NB4 (cell line): ENCODE measurements around the gene RHBDD1.

Source experiments
- DNase-seq: peaks from one replicate; pipeline ENCODE4 v3.0.0; 2010; ENCODE audit warnings: low read depth
- H3K4me3 ChIP-seq: one replicate; pipeline ENCODE4 v1.5.1; 2011; ENCODE audit warnings: mild to moderate bottlenecking, low read depth, low read length, moderate library complexity
- MAX ChIP-seq: IDR thresholded peaks from 2 replicates; pipeline ENCODE4 v1.6.1; 2011; ENCODE audit warnings: low read depth, low read length
- MYC ChIP-seq: IDR thresholded peaks from 2 replicates; pipeline ENCODE4 v1.6.1; 2011; ENCODE audit warnings: low read depth, low read length
- POLR2A ChIP-seq: IDR thresholded peaks from 2 replicates; pipeline ENCODE4 v1.6.1; 2011; ENCODE audit warnings: mild to moderate bottlenecking; ENCODE audit not compliant: insufficient read length; ENCODE audit errors: extremely low read depth
- TF ChIP-seq, protein P1 (sequence below): IDR thresholded peaks from one replicate; pipeline ENCODE4 v1.5.1; 2012; ENCODE audit warnings: low read depth, low read length

Gene RHBDD1

GRCh38 chr2:226845386-226846116, 9.7 kb downstream of the RHBDD1 start:
- no peak for DNase-seq
- TF ChIP-seq POLR2A, result no peak
- no peak for TF ChIP-seq MAX
- TF ChIP-seq MYC, result no peak
- TF ChIP-seq, protein P1, sequence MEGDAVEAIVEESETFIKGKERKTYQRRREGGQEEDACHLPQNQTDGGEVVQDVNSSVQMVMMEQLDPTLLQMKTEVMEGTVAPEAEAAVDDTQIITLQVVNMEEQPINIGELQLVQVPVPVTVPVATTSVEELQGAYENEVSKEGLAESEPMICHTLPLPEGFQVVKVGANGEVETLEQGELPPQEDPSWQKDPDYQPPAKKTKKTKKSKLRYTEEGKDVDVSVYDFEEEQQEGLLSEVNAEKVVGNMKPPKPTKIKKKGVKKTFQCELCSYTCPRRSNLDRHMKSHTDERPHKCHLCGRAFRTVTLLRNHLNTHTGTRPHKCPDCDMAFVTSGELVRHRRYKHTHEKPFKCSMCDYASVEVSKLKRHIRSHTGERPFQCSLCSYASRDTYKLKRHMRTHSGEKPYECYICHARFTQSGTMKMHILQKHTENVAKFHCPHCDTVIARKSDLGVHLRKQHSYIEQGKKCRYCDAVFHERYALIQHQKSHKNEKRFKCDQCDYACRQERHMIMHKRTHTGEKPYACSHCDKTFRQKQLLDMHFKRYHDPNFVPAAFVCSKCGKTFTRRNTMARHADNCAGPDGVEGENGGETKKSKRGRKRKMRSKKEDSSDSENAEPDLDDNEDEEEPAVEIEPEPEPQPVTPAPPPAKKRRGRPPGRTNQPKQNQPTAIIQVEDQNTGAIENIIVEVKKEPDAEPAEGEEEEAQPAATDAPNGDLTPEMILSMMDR, result no peak
- H3K4me3 ChIP-seq, result no peak overlapping the region

- no peak for TF ChIP-seq MYC
- TF ChIP-seq, protein P1, result no peak
- TF ChIP-seq MAX, result no peak
- no peak for TF ChIP-seq POLR2A
- no peak for DNase-seq
- no peak overlapping the region for H3K4me3 ChIP-seq
These were observed 11.2 kb downstream of the RHBDD1 start for GRCh38 chr2:226847090-226847489.

- no peak for TF ChIP-seq MAX
- no peak for TF ChIP-seq MYC
- TF ChIP-seq POLR2A, result no peak
- TF ChIP-seq, protein P1, result no peak
- no peak for DNase-seq
- H3K4me3 ChIP-seq, result no peak overlapping the region
These were observed 11.7 kb downstream of the RHBDD1 start for GRCh38 chr2:226847511-226847910.

GRCh38 chr2:226849349-226849748, 13.5 kb downstream of the RHBDD1 start:
- TF ChIP-seq, protein P1, result no peak
- TF ChIP-seq MAX (no peak), MYC (no peak), POLR2A (no peak)
- H3K4me3 ChIP-seq, result no peak overlapping the region

DNA sequence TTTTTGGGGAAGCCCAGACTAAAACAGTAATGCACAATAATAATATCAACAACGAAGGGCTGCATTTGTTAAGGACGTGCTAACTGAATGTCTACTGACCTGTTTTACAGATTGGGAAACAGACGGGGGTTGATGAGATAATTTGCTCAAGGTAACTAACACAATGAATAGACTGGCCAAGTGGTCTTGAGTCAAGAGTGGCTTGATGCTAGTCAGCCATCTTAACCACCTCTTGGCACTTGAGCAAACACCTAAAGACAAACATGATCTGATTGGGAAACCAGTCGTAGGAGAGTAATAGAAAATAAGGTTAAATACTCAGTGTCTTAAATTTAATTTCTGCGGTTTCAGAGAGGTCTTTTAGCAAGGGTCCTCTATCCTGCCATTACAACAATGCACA, 14.2 kb downstream of the RHBDD1 start:
- no peak overlapping the region for H3K4me3 ChIP-seq
- no peak for DNase-seq
- TF ChIP-seq MAX (no peak), POLR2A (no peak), MYC (no peak)
- TF ChIP-seq, protein P1, result no peak

More at GRCh38 chr2:226849349-226849748, 13.5 kb downstream of the RHBDD1 start:
- DNase-seq, result no peak
